M059J (cell line): ENCODE data around the gene RHBDL3. TPM values are rescaled to one million over a fixed set of nuclear protein-coding genes. Genes with fewer than 3 reads are reported as not detected.

Source experiments
- DNase-seq: peaks from one replicate; pipeline ENCODE4 v3.0.0-alpha.2; 2012; ENCODE audit warnings: low read depth
- total RNA-seq: library from RNA; depleted of rRNA; stranded (reverse); fragments of >200 nt; shearing (Covaris generic); gene quantifications from 2 replicates; pipeline ENCODE4 v1.2.3, GENCODE V29; 2014

RHBDL3 gene
- total RNA-seq, 1 experiment from 2014 or later, result 0.30 TPM

GRCh38 chr17:32266389-32267301, 1.0 kb downstream of the RHBDL3 start:
- no peak for DNase-seq

- peak; percentile 31 for DNase-seq
Observed at GRCh38 chr17:32267690-32268205, 2.1 kb downstream of the RHBDL3 start.

GRCh38 chr17:32268734-32269288, 3.2 kb downstream of the RHBDL3 start:
- peak; percentile 32 for DNase-seq

GRCh38 chr17:32269377-32269776, 3.7 kb downstream of the RHBDL3 start:
- peak; percentile 57 for DNase-seq

- no peak for DNase-seq
Observed at GRCh38 chr17:32271844-32272243, 6.2 kb downstream of the RHBDL3 start.

GRCh38 chr17:32274101-32274500, 8.5 kb downstream of the RHBDL3 start:
- no peak for DNase-seq

GRCh38 chr17:32274643-32275042, 9.0 kb downstream of the RHBDL3 start:
- no peak for DNase-seq

GRCh38 chr17:32275060-32276042, 9.7 kb downstream of the RHBDL3 start:
- DNase-seq, result peak; percentile 89

GRCh38 chr17:32276171-32276601, 10.6 kb downstream of the RHBDL3 start:
- DNase-seq, result no peak

- peak; percentile 33 for DNase-seq
Observed at GRCh38 chr17:32277284-32277683, 11.7 kb downstream of the RHBDL3 start.

- no peak for DNase-seq
Observed at GRCh38 chr17:32278815-32279214, 13.2 kb downstream of the RHBDL3 start.

GRCh38 chr17:32279891-32280716, 14.5 kb downstream of the RHBDL3 start:
- DNase-seq, result no peak

GRCh38 chr17:32281011-32281451, 15.4 kb downstream of the RHBDL3 start:
- no peak for DNase-seq

- peak; percentile 36 for DNase-seq
Observed at GRCh38 chr17:32283745-32284201, 18.1 kb downstream of the RHBDL3 start.

- DNase-seq, result no peak
Observed at GRCh38 chr17:32285306-32285705, 19.7 kb downstream of the RHBDL3 start.

GRCh38 chr17:32285746-32286517, 20.3 kb downstream of the RHBDL3 start:
- DNase-seq, result no peak

GRCh38 chr17:32286518-32286900, 20.9 kb downstream of the RHBDL3 start:
- DNase-seq, result no peak

GRCh38 chr17:32287804-32288511, 22.3 kb downstream of the RHBDL3 start:
- no peak for DNase-seq

GRCh38 chr17:32288615-32289014, 23.0 kb downstream of the RHBDL3 start:
- no peak for DNase-seq
